ENCODE measurements around the gene ACTR1B. TPM values are rescaled to one million over a fixed set of nuclear protein-coding genes. Genes with fewer than 3 reads are reported as not detected.
"Not testable (repeated sequence)": the region's sequence is repeated elsewhere in the genome, so short reads cannot be mapped to it uniquely, and the experiment has no call there.

The ACTR1B gene
- total RNA-seq, 2 experiments from 2014 or later: 97.3 to 98.8 TPM

DNA sequence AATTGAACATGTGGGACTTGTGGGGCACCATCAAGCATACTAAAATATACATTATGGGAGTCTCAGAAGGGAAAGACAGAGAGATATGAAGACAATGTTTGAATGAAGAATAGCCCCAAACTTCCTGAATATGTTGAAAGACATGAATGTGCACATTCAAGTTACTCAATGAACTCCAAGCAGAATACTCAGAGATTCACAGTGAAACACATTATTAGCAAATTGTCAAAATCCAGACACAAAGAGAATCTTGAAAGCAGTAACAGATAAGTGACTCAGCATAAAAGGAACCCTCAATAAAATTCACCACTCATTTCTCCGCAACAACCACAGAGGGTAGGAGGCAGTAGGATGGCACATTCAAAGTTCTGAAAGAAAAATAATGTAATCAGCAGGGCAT, 14.5 kb upstream of the ACTR1B start:
- Mint-ChIP-seq H3K36me3 (ENCODE audit: low read depth) (no peaks in the 10 kb centered on the region), H3K27me3 (no peaks in the 10 kb centered on the region), H3K4me1 (peaks cover 31% of the 10 kb centered on the region), H3K4me3 (no peak overlapping the region), H3K9me3 (no peaks in the 10 kb centered on the region), H3K27ac (no peak overlapping the region)
- ChIA-PET POLR2A (no interaction called here), CTCF (interaction anchor here (1.5 kb wide), 1 partner anchor 22 kb away, joined by 4 read pairs; no protein-coding TSS in a partner anchor)
- DNase-seq: no peak

DNA sequence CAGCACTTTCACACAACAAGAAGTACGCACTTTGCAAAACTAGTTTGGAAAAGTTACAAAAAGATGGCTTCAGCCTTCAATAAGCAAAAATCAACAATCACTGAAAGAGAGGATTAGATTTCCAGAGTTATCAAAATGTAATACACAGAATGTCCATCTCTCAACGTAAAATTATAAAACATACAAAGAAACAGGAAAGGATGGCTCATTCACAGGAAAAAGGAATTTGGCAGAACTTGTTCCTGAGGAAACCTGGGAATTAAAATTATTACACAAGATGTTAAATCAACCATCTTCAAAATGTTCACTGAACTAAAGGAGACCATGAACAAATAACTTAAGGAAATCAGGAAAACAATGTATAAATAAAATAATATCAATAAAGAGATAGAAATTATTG, 13.6 kb upstream of the ACTR1B start:
- H3K27ac Mint-ChIP-seq: no peak overlapping the region
- ChIA-PET POLR2A (interaction anchor here (0.6 kb wide), 1 partner anchor 32 kb away, joined by 3 read pairs; the partner anchor contains the start of gene COX5B), CTCF (interaction anchor here (0.8 to 1.4 kb wide), 3 partner anchors 12 to 106 kb away, joined by 3 to 8 read pairs (median 7); no protein-coding TSS in a partner anchor)
- H3K27me3 Mint-ChIP-seq: no peaks in the 10 kb centered on the region
- no peaks in the 10 kb centered on the region for H3K36me3 Mint-ChIP-seq (ENCODE audit: low read depth)
- DNase-seq: no peak
- H3K9me3 Mint-ChIP-seq: no peaks in the 10 kb centered on the region
- no peak overlapping the region for H3K4me3 Mint-ChIP-seq
- H3K4me1 Mint-ChIP-seq: peaks cover 36% of the 10 kb centered on the region

DNA sequence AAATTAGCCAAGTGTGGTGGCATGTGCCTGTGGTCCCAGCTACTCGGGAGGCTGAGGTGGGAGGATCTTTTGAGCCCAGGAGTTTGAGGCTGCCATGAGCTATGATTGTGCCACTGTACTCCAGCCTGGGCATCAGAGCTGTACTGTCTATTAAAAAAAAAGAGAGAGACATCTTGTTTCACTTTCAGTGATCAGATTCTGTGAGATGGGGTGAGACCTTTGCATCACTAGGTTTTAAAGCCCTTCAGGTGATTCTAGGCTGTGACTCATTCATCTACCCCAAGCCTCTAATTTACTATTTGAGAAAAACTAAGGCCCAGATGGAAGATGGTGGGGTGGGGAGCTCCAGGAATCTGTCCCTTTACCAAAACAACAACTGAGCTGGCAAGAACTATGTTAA, 12.8 kb upstream of the ACTR1B start:
- CTCF ChIA-PET: interaction anchor here (0.8 to 1.5 kb wide), 4 partner anchors 10 to 105 kb away, joined by 3 to 8 read pairs (median 6); no protein-coding TSS in a partner anchor
- no peaks in the 10 kb centered on the region for H3K27me3 Mint-ChIP-seq
- no peaks in the 10 kb centered on the region for H3K9me3 Mint-ChIP-seq
- peaks cover 33% of the 10 kb centered on the region for H3K4me1 Mint-ChIP-seq
- POLR2A ChIA-PET: interaction anchor here (1.0 to 1.8 kb wide), 2 partner anchors 13 to 20 kb away, joined by 3 to 7 read pairs; partner anchors contain the start of gene ACTR1B
- no peak overlapping the region for H3K27ac Mint-ChIP-seq
- DNase-seq: peak; percentile 12
- no peaks in the 10 kb centered on the region for H3K36me3 Mint-ChIP-seq (ENCODE audit: low read depth)
- H3K4me3 Mint-ChIP-seq: no peak overlapping the region

GRCh38 chr2:97675430-97676113, 11.7 kb upstream of the ACTR1B start:
- no peak for DNase-seq
- POLR2A ChIA-PET: interaction anchor here (1.7 to 1.8 kb wide), 2 partner anchors 11 to 13 kb away, joined by 7 to 9 read pairs; partner anchors contain the start of gene ACTR1B
- Mint-ChIP-seq H3K36me3 (ENCODE audit: low read depth) (no peaks in the 10 kb centered on the region), H3K9me3 (no peaks in the 10 kb centered on the region), H3K27ac (no peak overlapping the region), H3K4me1 (peaks cover 33% of the 10 kb centered on the region), H3K4me3 (no peak overlapping the region), H3K27me3 (no peaks in the 10 kb centered on the region)
- CTCF ChIA-PET: interaction anchor here (1.2 to 1.6 kb wide), 3 partner anchors 9 to 22 kb away, joined by 4 to 8 read pairs (median 6); partner anchors contain the start of gene ACTR1B

GRCh38 chr2:97673915-97674283, 10.1 kb upstream of the ACTR1B start:
- CTCF ChIA-PET: interaction anchor here (1.6 to 2.2 kb wide), 2 partner anchors 9 to 25 kb away, joined by 7 to 8 read pairs; no protein-coding TSS in a partner anchor
- H3K4me1 Mint-ChIP-seq: peaks cover 33% of the 10 kb centered on the region
- no peak overlapping the region for H3K27ac Mint-ChIP-seq
- POLR2A ChIA-PET: interaction anchor here (1.4 kb wide), 1 partner anchor 10 kb away, joined by 18 read pairs; the partner anchor contains the start of gene ACTR1B
- H3K27me3 Mint-ChIP-seq: no peaks in the 10 kb centered on the region
- no peaks in the 10 kb centered on the region for H3K36me3 Mint-ChIP-seq (ENCODE audit: low read depth)
- no peak overlapping the region for H3K4me3 Mint-ChIP-seq
- DNase-seq: no peak
- no peaks in the 10 kb centered on the region for H3K9me3 Mint-ChIP-seq

DNA sequence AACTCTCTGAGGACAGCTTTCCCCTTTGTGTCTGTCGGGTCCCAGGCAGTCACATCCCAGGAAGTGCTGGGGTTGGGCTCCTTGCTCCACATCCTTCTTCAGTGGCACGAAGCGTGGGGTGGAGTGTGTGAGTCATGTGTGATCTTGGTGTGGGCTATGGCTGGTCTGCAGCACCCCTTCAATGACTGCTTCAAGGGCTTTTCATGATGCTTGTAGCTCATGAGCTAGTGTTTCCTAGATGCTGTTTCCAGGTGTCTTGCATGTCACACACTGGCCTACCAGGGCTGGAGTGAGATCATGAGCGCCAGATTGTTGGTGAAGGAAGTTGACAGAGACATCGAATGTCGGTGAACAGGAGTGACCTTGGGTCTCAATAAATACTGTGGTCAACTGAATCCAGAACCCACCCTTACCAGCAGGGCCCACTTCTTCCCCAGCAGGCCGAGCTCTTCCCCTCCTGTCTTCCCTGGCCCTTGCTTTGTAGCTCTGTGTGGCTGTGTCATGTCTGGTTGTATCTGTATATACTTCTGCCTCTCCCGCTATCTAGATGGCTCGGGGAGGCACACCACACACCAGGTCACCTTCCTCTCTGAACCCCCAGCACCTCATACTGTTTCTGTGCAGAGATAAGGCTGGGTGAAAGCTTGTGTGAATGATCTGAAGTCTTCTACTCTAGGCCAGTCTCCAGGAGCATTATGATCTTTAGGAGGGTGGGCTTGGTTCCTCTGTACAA, 9.5 kb upstream of the ACTR1B start:
- Mint-ChIP-seq H3K4me3 (no peak overlapping the region), H3K4me1 (peaks cover 31% of the 10 kb centered on the region), H3K27me3 (no peaks in the 10 kb centered on the region), H3K36me3 (ENCODE audit: low read depth) (no peaks in the 10 kb centered on the region), H3K27ac (no peak overlapping the region), H3K9me3 (no peaks in the 10 kb centered on the region)
- ChIA-PET POLR2A (interaction anchor here (1.4 kb wide), 1 partner anchor 10 kb away, joined by 18 read pairs; the partner anchor contains the start of gene ACTR1B), CTCF (interaction anchor here (1.6 to 2.2 kb wide), 2 partner anchors 9 to 26 kb away, joined by 7 to 8 read pairs; no protein-coding TSS in a partner anchor)
- no peak for DNase-seq

DNA sequence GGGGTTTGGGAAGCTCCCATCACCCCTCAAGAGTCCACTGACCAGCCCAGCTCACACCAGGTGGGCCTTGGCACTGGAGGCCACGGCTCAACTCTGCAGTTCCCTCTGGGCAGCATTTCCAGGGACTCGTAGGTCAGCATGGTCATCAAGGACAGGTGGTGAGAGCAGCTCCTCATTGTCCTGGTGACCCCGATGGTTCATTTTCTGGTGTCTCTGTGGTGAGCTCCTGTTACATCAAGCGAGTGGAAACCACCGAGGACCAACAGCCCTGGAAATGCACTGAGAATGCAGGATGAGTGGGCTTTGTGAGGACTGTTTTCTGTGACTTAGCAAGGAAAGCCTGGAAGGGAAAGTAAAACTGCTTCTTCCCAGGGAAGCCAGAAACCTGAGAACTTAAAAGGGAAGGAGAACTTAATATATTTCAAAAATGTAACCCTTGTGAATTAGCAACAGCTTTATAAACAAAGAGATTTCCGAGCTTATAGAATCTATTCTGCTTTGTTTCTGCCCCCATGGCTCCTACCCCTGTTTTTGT, 8.8 kb upstream of the ACTR1B start:
- not testable (repeated sequence) for H3K27ac Mint-ChIP-seq; H3K4me3 Mint-ChIP-seq; H3K27me3 Mint-ChIP-seq; H3K9me3 Mint-ChIP-seq; H3K36me3 Mint-ChIP-seq (ENCODE audit: low read depth); DNase-seq
- ChIA-PET CTCF (interaction anchor here (1.6 to 2.2 kb wide), 2 partner anchors 8 to 27 kb away, joined by 7 to 8 read pairs; no protein-coding TSS in a partner anchor), POLR2A (interaction anchor here (1.4 kb wide), 1 partner anchor 9 kb away, joined by 18 read pairs; the partner anchor contains the start of gene ACTR1B)
- peaks cover 28% of the 10 kb centered on the region for H3K4me1 Mint-ChIP-seq

DNA sequence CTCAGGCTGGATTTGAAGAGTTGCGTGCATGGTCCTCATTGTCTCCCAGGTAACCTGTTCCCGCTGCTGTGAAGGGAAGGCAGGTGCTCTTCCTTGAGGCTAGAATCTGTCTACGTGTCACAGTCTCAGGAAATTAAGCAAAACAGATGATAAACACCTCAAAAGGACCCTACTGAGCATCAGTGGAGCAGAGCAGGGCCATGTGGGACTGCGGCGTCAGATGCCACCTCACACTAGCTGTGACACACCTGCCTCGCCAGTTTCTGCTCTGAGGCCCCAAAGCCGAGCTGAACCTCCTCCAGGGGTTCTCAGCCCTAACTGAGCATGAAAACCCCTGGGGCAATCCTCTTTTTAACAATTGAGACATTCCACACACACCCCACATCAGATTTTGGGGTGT, 7.7 kb upstream of the ACTR1B start:
- Mint-ChIP-seq H3K4me1 (peaks cover 22% of the 10 kb centered on the region), H3K4me3 (no peak overlapping the region), H3K36me3 (ENCODE audit: low read depth) (no peaks in the 10 kb centered on the region), H3K9me3 (no peaks in the 10 kb centered on the region), H3K27ac (no peak overlapping the region), H3K27me3 (no peaks in the 10 kb centered on the region)
- ChIA-PET POLR2A (no interaction called here), CTCF (no interaction called here)
- no peak for DNase-seq

DNA sequence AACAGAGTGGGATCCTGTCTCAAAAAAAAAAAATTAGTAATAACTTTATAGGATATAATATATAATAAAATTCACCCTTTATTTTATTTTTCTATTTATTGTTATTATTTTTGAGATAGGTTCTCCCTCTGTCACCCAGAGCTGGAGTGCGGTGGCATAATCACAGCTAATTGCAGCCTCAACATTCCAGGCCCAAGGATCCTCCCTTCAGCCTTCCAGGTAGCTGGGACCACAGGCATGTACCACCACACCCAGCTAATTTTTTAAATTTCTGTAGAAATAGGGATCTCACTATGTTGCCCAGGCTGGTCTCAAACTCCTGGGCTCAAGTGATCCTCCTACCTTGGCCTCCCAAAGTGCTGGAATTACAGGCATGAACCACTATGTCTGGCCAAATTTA, 6.6 kb upstream of the ACTR1B start:
- Mint-ChIP-seq H3K27ac (no peak overlapping the region), H3K27me3 (no peaks in the 10 kb centered on the region), H3K36me3 (ENCODE audit: low read depth) (no peaks in the 10 kb centered on the region), H3K9me3 (no peaks in the 10 kb centered on the region), H3K4me3 (no peak overlapping the region), H3K4me1 (peaks cover 17% of the 10 kb centered on the region)
- DNase-seq: no peak
- CTCF ChIA-PET: interaction anchor here (1.0 to 1.7 kb wide), 3 partner anchors 26 to 42 kb away, joined by 3 to 5 read pairs (median 3); no protein-coding TSS in a partner anchor
- POLR2A ChIA-PET: no interaction called here

- Mint-ChIP-seq H3K27ac (no peak within 1 kb of the TSS), H3K4me1 (peaks cover 22% of the 10 kb centered on the region), H3K4me3 (no peak within 1 kb of the TSS), H3K36me3 (ENCODE audit: low read depth) (no peaks in the 10 kb centered on the region), H3K9me3 (no peaks in the 10 kb centered on the region), H3K27me3 (no peaks in the 10 kb centered on the region)
- ChIA-PET CTCF (interaction anchor here (1.0 to 1.7 kb wide), 3 partner anchors 27 to 43 kb away, joined by 3 to 5 read pairs (median 3); no protein-coding TSS in a partner anchor), POLR2A (no interaction called here)
- no peak for DNase-seq
Measured at GRCh38 chr2:97669448-97669847, 5.6 kb upstream of the ACTR1B start, which contains the start of gene C2orf92. C2orf92 (plus strand) TSS chr2:97669713; CDS start chr2:97669789, 76 bp downstream.

- H3K27ac Mint-ChIP-seq: peak overlapping the region; percentile 87
- POLR2A ChIA-PET: interaction anchor here (0.9 to 7.7 kb wide), 11 partner anchors 9 to 206 kb away, joined by 4 to 259 read pairs (median 11); partner anchors contain the start of genes ANKRD36B, COX5B and ZAP70
- H3K27me3 Mint-ChIP-seq: no peaks in the 10 kb centered on the region
- peak overlapping the region; percentile 89 for H3K4me3 Mint-ChIP-seq
- H3K9me3 Mint-ChIP-seq: no peaks in the 10 kb centered on the region
- H3K36me3 Mint-ChIP-seq (ENCODE audit: low read depth): peaks cover 20% of the 10 kb centered on the region
- H3K4me1 Mint-ChIP-seq: peaks cover 34% of the 10 kb centered on the region
- CTCF ChIA-PET: interaction anchor here (0.9 to 7.1 kb wide), 11 partner anchors 9 to 74 kb away, joined by 3 to 100 read pairs (median 7); partner anchors contain the start of gene COX5B
- DNase-seq: no peak
Measured at GRCh38 chr2:97664636-97664970, 759 bp upstream of the ACTR1B start.

GRCh38 chr2:97663626-97663961, 250 bp downstream of the ACTR1B start:
- peaks cover 24% of the 10 kb centered on the region for H3K36me3 Mint-ChIP-seq (ENCODE audit: low read depth)
- H3K9me3 Mint-ChIP-seq: no peaks in the 10 kb centered on the region
- H3K4me3 Mint-ChIP-seq: peak overlapping the region; percentile 98
- DNase-seq: no peak
- CTCF ChIA-PET: interaction anchor here (0.7 to 7.1 kb wide), 9 partner anchors 12 to 74 kb away, joined by 3 to 100 read pairs (median 8); partner anchors contain the start of genes ANKRD36B and COX5B
- H3K27ac Mint-ChIP-seq: peak overlapping the region; percentile 99
- H3K4me1 Mint-ChIP-seq: peaks cover 34% of the 10 kb centered on the region
- no peaks in the 10 kb centered on the region for H3K27me3 Mint-ChIP-seq
- POLR2A ChIA-PET: interaction anchor here (0.9 to 7.7 kb wide), 13 partner anchors 10 to 207 kb away, joined by 4 to 259 read pairs (median 11); partner anchors contain the start of genes ANKRD36B, COX5B and ZAP70
